A204.1 (cell line): ENCODE measurements around the gene OR1J4.
"Not testable (repeated sequence)": the region's sequence is repeated elsewhere in the genome, so short reads cannot be mapped to it uniquely, and the experiment has no call there.

Experiments
- FAIRE-seq: peaks from 2 replicates; lab custom pipeline; 2012; peaks lifted over from hg19 to GRCh38; lab: Jason Lieb, UNC

The OR1J4 gene, protein sequence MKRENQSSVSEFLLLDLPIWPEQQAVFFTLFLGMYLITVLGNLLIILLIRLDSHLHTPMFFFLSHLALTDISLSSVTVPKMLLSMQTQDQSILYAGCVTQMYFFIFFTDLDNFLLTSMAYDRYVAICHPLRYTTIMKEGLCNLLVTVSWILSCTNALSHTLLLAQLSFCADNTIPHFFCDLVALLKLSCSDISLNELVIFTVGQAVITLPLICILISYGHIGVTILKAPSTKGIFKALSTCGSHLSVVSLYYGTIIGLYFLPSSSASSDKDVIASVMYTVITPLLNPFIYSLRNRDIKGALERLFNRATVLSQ

DNA sequence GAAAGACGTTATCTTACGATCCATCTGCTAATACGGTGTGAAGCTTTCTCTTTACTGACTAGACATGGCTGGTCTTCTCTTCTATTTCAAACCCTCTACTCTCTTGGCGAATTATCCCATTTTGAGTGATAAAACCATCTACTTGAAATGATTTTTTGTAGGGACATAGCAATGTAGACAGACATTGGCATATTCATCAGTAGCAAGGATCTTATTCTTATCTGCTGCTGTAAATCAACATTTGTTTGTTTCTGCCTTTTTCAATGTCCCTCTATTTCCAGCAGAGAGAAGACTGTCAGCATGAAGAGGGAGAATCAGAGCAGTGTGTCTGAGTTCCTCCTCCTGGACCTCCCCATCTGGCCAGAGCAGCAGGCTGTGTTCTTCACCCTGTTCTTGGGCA lies at the start of gene OR1J4:
Gene OR1J4, plus strand, starts transcription at position 301 of the 400 bp plus-strand sequence. Its CDS starts 0 bp downstream, at position 301.
- FAIRE-seq, result no peak

DNA sequence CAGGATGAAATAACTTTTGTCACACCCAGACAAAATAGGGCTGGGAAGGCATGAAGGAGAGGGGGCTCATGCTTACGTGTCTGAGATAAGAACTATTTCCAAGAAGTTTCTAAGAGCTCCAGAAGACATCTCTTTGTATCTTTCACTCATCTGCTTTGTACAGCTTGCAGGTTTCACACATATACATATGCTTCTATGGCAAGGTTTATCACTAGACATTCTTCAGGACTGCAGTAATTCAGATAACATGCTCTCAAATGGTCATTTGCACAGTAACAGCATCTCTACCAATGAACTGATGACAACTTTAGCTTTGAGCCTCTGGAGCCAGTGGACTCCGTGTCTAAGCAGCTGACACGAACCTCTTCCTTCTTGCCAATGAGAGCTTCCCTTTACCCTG lies 44.4 kb upstream of the OR1J4 start:
- FAIRE-seq, result no peak

DNA sequence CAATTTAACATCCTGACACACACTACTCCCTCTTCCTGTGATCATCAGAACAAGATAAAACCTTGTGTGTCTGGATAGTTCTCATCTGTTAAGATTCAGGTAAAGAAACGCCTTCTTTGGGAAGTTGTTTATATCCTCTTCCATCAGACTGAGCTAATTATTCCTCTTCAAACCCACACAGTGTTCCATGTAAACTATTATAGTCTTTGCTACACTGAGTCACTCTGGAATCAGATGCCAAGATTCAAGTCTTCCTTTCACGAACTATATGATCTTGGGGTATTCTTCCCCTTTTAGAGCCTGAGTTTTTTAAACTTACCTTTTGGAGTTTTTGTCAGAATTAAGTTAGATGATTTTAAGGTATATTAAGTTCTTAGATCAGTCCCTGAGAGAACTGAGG lies 43.2 kb upstream of the OR1J4 start:
- FAIRE-seq, result no peak

DNA sequence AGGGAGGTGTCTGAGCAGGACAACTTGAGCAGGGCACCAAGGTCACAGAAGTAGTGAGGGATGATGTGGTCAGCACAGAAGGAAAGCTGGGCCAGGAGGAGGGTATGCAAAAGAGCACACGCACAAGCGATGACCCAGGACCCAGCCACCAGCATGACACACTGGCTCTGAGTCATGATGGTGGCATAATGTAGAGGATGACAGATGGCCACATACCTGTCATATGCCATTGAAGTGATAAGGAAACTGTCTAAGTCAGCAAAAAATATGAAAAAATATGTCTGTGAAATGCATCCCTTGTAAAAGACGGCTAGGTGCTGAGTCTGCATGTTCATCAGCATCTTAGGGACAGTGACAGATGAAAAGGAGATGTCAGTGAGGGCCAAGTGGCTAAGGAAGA lies 41.6 kb upstream of the OR1J4 start:
- FAIRE-seq, result no peak

DNA sequence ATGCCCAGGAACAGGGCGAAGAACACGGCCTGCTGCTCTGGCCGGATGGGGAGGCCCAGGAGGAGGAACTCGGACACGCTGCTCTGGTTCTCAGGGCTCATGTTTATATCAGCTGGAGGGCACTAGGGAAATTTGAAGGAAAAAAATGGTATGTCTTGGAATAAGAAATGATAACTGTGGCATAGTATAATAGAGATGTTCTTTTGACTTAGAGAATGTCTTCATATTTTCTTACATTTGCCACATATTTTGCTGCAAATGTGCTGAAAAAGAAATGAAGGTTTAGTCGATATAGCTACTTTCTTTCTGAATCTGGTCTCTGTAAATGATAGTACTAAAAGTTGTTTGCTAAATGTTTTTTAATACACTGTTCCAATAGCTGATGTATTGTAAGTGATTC lies 41.1 kb upstream of the OR1J4 start, which contains the start of gene OR1J1:
Gene OR1J1, minus strand, starts transcription at position 101 of the 400 bp plus-strand sequence. Its CDS starts 0 bp downstream, at position 101.
- no peak for FAIRE-seq

DNA sequence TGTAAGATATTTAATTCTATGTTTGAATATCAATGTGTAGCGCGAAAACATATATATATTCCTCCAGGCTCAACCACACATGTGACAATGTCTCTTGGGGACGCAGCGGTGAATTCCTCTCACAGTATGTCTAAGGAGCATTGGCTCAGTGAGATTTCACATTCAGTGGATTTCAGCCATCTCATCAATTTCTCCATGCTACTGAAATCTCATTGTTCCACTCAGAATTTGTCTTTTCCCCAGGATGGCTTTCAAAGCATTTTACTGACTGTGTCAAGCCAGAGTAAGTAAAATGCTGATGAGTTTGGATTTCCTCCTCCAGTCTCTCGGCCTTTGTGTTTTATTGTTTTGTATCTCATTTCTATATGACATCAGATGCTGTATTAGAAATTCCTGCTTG lies 39.9 kb upstream of the OR1J4 start:
- FAIRE-seq, result no peak

DNA sequence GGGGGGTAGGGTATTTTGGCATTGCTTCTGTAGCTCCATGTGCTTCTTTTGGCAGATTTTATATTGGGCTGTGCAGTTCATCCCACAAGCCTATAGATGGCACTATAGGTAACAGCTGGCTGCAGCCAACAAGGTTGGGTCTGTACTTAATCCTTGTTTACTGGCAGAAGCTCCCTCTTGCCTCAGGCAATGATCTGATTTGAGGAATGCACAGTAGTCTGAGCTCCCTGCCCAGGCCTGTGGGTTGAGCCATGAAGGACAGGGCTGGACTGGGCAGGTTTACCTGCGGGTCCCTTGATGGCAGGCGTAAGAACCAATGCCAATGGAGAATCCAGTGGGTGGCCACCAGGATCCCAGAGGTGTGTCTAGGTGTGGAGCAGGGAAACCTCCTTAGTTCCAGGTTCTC lies 20.1 kb upstream of the OR1J4 start:
- no peak for FAIRE-seq

DNA sequence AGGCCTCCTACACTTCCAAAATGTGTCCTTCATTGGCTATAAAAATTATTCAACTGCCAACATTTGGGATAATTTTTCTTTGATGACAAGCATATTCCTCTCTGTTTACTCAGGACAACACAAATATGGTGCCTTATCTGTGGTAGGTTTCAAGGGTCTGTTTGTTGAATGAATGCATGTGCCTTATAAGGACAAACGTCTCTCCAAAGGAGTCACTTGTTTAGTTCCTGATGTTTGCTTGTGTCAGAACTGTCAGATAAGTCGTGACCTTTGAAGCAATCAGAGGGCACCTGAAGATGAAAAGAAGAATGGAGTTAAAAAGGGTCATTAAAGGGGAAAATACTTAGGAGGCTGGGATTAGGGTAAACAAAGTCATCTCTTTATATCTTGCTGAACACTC lies 12.0 kb upstream of the OR1J4 start:
- FAIRE-seq, result no peak

DNA sequence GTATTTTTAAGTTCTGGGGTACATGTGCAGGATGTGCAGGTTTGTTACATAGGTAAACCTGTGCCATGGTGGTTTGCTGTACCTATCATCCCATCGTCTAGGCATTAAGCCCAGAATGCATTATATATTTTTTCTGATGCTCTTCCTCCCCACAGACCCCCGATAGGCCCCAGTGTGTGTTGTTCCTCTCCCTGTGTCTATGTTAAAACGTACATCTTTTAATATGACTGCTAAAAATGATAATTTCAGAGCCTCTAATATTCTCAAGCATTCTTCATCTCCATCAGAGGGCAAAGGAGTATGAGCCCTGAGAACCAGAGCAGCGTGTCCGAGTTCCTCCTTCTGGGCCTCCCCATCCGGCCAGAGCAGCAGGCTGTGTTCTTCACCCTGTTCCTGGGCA lies 8.4 kb upstream of the OR1J4 start, which contains the start of gene OR1J2:
Gene OR1J2, plus strand, starts transcription at position 301 of the 400 bp plus-strand sequence. Its CDS starts 0 bp downstream, at position 301.
- FAIRE-seq, result no peak

DNA sequence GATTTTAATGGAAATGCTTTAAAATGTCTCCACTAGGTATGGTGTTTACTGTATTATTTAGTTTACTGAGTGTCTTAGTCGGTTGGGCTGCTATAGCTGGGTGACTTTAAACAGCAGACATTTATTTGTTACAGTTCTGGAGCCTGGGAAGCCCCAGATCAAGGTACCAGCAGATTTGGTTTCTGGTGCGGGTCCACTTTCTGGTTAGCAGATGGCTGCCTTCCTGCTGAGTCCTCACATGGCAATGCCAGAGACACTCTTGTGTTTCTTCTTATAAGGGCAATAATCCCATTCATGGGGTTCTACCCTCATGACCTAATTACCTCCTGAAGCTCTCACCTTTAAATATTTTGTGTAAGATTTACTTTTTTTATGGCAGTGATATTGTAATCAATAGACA lies 715 bp upstream of the OR1J4 start:
- FAIRE-seq, result no peak

DNA sequence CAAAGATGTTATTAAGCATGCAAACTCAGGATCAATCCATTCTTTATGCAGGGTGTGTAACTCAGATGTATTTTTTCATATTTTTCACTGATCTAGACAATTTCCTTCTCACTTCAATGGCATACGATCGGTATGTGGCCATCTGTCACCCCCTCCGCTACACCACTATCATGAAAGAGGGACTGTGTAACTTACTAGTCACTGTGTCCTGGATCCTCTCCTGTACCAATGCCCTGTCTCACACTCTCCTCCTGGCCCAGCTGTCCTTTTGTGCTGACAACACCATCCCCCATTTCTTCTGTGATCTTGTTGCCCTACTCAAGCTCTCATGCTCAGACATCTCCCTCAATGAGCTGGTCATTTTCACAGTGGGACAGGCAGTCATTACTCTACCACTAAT lies 435 bp downstream of the OR1J4 start:
- no peak for FAIRE-seq

DNA sequence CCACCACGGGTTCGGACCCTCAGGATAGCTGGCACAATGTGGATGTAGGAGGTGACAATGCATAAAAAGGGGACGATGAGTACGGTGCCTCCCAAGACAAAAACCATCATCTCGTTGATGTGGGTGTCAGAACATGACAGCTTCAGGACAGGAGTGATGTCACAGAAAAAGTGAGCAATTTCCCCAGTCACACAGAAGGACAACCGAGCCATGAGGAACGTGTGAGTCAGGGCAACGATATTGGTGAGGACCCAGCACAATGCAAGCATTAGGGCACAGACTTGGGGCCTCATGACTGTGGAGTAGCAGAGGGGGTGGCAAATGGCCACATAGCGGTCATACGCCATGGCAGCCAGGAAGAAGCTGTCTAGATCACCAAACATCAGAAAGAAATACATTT lies 7.7 kb downstream of the OR1J4 start:
- no peak for FAIRE-seq

DNA sequence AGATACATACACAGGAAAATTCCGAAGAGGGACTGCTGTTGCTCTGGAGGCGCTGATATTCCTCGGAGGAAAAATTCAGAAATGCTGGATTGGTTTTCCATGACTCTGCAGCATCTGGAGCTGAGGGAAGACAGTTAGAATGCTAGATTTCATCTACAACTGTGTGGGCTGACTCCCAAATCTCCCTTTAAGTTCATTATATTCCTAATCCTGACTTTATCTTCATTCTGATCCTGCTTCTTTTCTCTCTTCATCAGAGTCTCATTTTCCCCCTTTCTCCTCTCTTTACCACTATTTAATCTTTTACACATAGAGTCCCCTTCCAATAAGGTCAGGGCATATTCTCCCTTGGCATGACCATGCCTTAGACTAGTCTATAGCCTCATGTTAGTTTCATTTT lies 8.3 kb downstream of the OR1J4 start, which contains the start of gene OR1N1:
Gene OR1N1, minus strand, starts transcription at position 101 of the 400 bp plus-strand sequence. Its CDS starts 0 bp downstream, at position 101.
- no peak for FAIRE-seq

DNA sequence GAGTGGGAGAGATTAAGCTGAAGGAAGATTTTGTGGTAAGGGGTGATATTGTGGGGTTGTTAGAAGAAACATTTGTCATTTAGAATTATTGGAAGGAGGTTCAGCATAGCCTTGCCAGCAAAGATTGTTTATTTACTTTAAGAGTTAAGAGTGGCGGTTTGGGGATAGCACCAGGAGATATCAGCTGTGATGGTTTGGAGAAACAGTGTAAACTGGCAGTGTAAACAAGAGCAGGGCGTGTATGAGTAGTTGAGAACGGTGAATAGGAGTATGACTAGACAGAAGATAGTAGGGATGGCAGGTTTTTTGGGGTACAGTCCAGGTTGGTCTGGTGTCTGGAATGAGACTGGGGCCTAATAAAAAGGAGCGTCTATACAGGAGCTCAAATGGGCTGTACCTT lies 12.2 kb downstream of the OR1J4 start:
- FAIRE-seq, result not testable (repeated sequence)

DNA sequence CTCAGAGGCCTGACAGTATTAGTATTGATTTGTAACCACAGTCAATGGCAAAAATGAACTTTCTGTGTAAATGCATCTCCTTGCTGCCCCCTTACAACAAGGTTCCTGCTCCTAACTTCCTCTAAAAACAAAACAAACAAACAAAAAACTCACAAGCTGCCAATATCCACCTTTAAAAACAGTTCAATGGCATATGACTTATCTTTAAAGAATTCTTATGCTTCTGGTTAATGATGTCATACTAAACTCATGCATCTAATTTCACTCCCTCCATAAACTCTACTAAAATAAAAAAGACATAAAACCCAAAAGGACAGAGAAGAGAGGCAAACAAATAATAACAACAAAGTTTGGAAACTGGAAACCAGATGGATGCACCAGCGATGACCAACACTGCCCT lies 17.2 kb downstream of the OR1J4 start:
- FAIRE-seq, result no peak

DNA sequence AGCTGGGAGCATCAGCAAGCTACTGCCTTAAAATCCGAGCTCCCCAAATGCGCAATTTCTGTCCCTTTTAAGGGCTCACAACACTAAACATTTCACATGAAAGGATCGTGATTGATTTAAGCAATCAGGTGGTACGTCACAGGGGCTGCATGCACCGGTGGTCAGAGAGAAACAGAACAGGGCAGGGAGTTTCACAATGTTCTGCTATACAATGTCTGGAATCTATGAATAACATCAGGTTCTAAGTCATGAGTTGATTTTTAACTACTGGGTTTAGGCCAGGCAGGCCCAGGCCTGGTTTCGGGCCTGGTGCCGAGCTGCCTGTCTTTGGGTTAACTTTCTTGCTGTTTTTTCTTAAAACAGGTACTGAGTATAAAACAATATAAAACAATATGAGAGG lies 18.1 kb downstream of the OR1J4 start:
- not testable (repeated sequence) for FAIRE-seq

DNA sequence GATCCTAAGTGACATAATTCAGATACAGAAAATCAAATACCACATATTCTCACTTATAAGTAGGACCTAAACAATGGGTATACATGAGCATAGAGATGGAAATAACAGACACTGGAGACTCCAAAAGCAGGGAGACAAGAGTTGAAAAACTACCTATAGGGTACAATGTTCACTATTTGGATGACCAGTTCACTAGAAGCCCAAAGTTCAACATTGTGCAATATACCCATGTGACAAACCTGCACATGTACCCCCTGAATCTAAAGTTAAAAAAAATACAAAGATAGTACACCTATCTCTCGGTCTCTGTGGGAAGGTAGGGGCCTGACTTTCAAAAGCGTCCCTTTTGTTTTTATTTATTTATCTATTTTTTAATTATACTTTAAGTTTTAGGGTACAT lies 19.8 kb downstream of the OR1J4 start:
- no peak for FAIRE-seq

DNA sequence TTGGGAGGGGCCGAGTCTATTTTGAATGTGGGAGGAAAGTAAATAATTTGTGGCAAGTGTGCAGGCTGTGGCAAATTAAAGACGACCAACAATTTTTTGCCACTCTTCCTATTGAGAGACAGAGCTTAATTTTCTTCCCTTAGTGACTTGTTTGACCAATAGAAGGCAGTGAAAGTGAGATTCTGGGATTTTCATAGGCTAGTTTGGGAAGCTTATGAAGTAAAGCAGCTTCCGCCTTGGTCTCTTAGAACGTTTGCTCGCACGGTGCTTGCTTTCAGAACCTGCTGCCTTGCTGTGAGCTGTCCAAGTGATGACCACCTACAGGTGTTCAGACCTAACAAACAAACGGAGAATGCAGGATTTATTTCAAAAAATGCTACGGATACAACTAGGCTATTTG lies 27.3 kb downstream of the OR1J4 start:
- FAIRE-seq, result no peak

DNA sequence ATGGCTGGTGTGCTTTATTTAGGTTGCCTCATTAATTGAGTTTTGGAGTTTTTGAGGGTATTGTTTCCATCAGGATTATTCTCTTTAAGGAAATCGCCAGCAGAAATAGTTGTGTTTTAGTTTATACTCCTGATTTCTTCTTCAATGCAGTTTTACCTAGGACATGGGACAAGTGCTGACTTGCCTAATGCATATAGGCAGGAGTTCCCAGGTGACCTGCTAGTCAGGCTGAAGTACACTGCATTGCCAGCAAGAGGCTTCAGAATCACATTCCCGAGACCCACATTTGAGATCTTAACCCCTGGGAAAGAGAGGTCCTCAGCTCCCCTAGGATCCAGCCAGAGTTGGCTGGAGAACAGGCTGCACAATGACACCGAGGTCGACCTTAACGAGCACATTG lies 32.4 kb downstream of the OR1J4 start:
- FAIRE-seq, result no peak

DNA sequence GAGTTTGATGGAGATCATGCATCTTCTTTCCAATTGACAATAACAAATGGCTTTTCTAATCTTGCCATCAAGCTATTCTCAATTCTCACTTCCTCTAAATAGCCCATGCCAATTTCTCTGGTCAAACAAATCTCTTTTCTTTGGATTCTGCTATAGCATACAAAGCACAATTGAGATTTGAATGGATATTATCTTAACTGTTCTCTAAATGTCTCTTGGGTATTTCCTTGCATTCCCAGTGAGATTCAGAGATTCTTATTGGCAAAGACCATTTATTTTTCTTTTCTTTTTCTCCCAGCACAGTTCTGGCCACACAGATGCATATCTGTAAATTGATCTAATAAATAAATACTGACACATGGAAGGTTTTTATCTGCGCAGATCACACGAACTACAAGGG lies 33.9 kb downstream of the OR1J4 start, which contains the start of gene OR1N2:
Gene OR1N2, plus strand, starts transcription at position 301 of the 400 bp plus-strand sequence. CDS start 100 bp downstream, outside the sequence.
- no peak for FAIRE-seq

DNA sequence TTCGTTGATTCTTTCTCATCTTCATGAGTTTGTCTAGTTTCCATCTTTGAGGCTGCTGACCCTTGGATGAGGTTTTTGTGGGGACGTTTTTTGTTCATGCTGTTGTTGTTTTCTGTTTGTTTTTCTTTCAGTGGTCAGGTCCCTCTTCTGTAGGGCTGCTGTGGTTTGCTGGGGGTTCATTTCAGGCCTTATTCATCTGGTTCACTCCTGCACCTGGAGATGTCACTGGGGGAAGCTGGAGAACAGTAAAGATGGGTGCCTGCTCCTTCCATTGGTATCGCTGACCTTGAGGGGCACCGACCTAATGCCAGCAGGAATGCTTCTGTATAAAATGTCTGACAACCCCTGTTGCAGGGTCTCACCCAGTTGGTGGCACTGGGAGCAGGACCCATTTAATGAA lies 42.5 kb downstream of the OR1J4 start:
- FAIRE-seq, result no peak

DNA sequence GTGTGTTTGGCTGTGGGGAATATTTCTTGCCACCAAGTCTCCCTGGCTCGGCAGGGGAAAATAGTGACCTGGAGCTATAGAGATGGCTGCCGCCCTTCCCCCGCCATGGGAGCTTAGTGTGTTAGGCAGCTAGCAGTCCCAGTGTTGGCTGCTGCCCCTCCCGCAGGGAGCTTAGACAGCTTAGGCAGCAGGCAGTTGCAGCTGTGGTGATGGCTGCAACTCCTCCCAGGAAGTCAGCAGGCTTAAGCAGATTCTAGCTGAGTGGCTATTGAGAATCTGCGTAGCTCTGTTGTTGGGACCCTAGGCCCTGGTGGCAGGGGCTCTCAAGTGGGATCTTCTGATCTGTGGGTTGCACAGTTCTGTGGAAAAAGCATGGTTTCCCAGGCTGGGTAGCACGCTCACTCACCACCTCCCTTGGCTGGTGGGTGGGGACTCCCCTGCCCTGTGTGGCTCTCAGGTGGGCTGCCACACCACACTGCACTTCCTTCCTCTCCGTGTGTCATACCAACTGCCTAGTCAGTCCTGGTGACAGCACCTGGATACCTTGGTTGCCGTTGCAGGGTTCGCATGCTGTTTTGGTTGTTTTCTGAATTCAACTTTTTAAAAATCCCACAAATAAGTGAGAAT lies 43.3 kb downstream of the OR1J4 start:
- no peak for FAIRE-seq

DNA sequence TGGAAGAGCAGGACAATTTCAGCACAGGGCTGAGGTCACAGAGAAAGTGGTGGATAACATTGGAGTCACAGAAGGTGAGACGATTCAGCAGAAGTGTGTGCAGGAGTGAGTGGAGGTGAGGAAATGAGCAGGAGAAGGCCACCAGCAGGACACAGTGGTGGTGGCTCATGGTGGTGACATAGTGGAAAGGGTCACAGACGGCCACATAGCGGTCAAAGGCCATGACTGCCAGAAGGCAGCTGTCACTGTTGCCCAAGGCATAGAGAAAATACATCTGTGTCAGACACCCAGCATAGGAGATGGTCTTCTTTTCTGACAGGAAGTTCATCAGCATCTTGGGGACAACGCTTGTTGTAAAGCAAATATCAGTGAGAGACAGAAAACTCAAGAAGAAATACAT lies 49.0 kb downstream of the OR1J4 start:
- no peak for FAIRE-seq
